H1 (cell line): ENCODE data around the gene HMGN1. TPM values are rescaled to one million over a fixed set of nuclear protein-coding genes. Genes with fewer than 3 reads are reported as not detected.

Experiments
- polyA plus RNA-seq, 7 experiments: library from polyadenylated mRNA; depleted of rRNA in 3 of 7; stranded (reverse) in 5 of 7; unstranded in 2 of 7; fragments of >200 nt in 5 of 7; fragments of 200-250 nt in 2 of 7; gene quantifications; 1 replicate in 5 of 7; 2 replicates in 1 of 7; 4 replicates in 1 of 7; pipeline versions ENCODE4 v1.2.1 to v1.2.3, GENCODE V29; 2011 to 2013; ENCODE audit warnings: missing spikeins in 2 of 7, mixed read lengths in 2 of 7
- small RNA-seq: library from polyadenylated mRNA; stranded (forward); fragments of <200 nt; extraction: miRNeasy Mini kit (QIAGEN cat#:217004); gene quantifications from one replicate; pipeline ENCODE3, GENCODE V24; 2013; ENCODE audit not compliant: insufficient read depth
- total RNA-seq: library from RNA; stranded (reverse); fragmentation: NEBNext Ultra II Directional; extraction: Animal tissue kit (Norgen Biotek cat#: 25700); gene quantifications from 2 replicates; pipeline ENCODE4 v1.2.1, GENCODE V29; 2021

The HMGN1 gene
- total and polyA plus RNA-seq, 2 of the 8 experiments (the other 6 are each of a cell fraction or from before 2014, with no cell fraction given): 279 to 505 TPM

Small RNA genes lying within 50 kb of the gene (small RNA-seq; reads per million reads assigned to genes)
- gene RF00019: not detected

Other genes with a start within 250 kb of the HMGN1 start
- 93.0 and 93.7 TPM in 2 replicates for gene PSMG1, start 165.6 kb downstream of the HMGN1 start, total RNA-seq
- 29.2 and 50.7 TPM in 2 replicates for gene PSMG1, start 165.6 kb downstream of the HMGN1 start, polyA plus RNA-seq (2011; rRNA removed)
- 45.2 and 47.3 TPM in 2 replicates for gene BRWD1, start 35.5 kb downstream of the HMGN1 start, total RNA-seq
- gene BRWD1, start 35.5 kb downstream of the HMGN1 start, polyA plus RNA-seq (2011; rRNA removed): 7.0 and 9.3 TPM in 2 replicates
- gene LCA5L, start 96.7 kb upstream of the HMGN1 start, total RNA-seq: 0.57 and 0.84 TPM in 2 replicates
- gene LCA5L, start 96.7 kb upstream of the HMGN1 start, polyA plus RNA-seq (2011; rRNA removed): 0.11 and 0.20 TPM in 2 replicates
- 5.5 and 5.9 TPM in 2 replicates for gene SH3BGR, start 102.9 kb upstream of the HMGN1 start, total RNA-seq
- 2.1 and 8.2 TPM in 2 replicates for gene SH3BGR, start 102.9 kb upstream of the HMGN1 start, polyA plus RNA-seq (2011; rRNA removed)